ENCODE data around the gene NAB2. TPM values are rescaled to one million over a fixed set of nuclear protein-coding genes. Genes with fewer than 3 reads are reported as not detected.
"Not testable (repeated sequence)": the region's sequence is repeated elsewhere in the genome, so short reads cannot be mapped to it uniquely, and the experiment has no call there.

Gene NAB2, protein sequence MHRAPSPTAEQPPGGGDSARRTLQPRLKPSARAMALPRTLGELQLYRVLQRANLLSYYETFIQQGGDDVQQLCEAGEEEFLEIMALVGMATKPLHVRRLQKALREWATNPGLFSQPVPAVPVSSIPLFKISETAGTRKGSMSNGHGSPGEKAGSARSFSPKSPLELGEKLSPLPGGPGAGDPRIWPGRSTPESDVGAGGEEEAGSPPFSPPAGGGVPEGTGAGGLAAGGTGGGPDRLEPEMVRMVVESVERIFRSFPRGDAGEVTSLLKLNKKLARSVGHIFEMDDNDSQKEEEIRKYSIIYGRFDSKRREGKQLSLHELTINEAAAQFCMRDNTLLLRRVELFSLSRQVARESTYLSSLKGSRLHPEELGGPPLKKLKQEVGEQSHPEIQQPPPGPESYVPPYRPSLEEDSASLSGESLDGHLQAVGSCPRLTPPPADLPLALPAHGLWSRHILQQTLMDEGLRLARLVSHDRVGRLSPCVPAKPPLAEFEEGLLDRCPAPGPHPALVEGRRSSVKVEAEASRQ
- 10 to 100 TPM in 11 of 12 donors, not detected in 1; 22.3 to 59.0 (median 28.5) TPM for polyA plus RNA-seq (ENCODE audit: insufficient read length in 12 of 12)
- long read RNA-seq, donor 1, partial matches to known transcripts: 53 of 64 reads
- long read RNA-seq, donor 1, other reads (novel, unspliced or antisense): 7 of 64 reads
- long read RNA-seq, donor 2, transcript NAB2-201 (7 exons, 2,711 nt): major isoform, 5 of 11 reads
- long read RNA-seq, donor 2, partial matches to known transcripts: 5 of 11 reads
- long read RNA-seq, donor 2, other reads (novel, unspliced or antisense): 0 of 11 reads
- long read RNA-seq, donor 3, transcript NAB2-201 (7 exons, 2,711 nt): major isoform, 5 of 23 reads
- long read RNA-seq, donor 3, partial matches to known transcripts: 18 of 23 reads
- long read RNA-seq, donor 3, other reads (novel, unspliced or antisense): 0 of 23 reads
- long read RNA-seq, donor 4: 0 reads
- long read RNA-seq, donor 5: 0 reads
- long read RNA-seq, donor 6, partial matches to known transcripts: 0 of 2 reads
- long read RNA-seq, donor 6, other reads (novel, unspliced or antisense): 0 of 2 reads
- long read RNA-seq, donor 7, partial matches to known transcripts: 20 of 22 reads
- long read RNA-seq, donor 7, other reads (novel, unspliced or antisense): 0 of 22 reads
- long read RNA-seq, donor 8, partial matches to known transcripts: 12 of 17 reads
- long read RNA-seq, donor 8, other reads (novel, unspliced or antisense): 0 of 17 reads
- long read RNA-seq, donor 9, partial matches to known transcripts: 36 of 39 reads
- long read RNA-seq, donor 9, other reads (novel, unspliced or antisense): 0 of 39 reads
- long read RNA-seq, donor 10, transcript NAB2-201 (7 exons, 2,711 nt): major isoform, 7 of 12 reads
- long read RNA-seq, donor 10, partial matches to known transcripts: 5 of 12 reads
- long read RNA-seq, donor 10, other reads (novel, unspliced or antisense): 0 of 12 reads
- long read RNA-seq, donor 11, partial matches to known transcripts: 32 of 33 reads
- long read RNA-seq, donor 11, other reads (novel, unspliced or antisense): 0 of 33 reads

DNA sequence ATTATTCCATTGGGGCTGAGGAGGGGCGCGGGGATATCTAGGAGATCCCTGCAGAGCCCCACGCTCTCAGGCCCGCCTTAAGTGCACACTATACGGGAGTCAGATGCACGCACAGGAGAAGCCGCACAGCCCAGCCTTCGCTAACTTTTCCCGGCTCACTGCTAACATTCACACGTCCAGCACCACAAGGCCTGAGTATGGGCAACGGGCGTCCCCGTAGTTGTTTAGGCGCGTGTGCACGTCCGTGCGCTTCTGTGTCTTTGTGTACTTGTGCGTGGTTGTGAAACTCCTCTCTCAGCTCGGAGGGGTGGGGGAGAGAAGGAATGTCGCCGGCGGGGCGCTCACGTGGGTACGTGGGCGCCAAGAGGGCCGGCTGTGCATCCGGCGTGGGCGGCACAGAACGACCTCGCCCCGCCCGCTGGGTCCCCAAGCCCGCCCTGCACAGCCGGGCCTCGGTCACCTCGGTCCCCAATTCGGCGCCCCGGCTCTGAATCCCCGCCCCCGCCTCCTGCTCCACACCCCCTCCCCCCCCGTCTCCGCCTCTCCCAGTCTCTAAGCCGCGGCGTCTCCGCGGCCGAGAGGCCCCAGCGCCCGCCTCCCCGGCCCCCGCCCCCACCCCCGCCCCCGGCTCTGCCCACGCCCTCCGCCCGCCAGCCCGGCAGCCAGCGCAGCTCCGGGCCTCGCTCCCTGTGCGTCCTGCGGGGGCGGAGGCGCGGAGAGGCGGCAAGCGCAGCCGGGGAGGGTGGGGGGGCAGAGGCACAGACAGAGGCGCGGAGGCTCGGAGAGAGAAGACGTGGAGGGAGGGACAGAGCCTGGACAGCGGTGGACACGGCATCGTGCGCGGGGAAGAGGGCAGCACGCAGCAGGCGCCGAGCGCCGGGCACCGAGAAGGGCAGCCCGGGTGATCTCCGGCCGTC lies at the start of gene NAB2:
TSS of gene NAB2 (plus strand) at position 761 of the 917 bp plus-strand sequence. CDS start 158 bp downstream, outside the sequence.
- DNase-seq: peak; percentile 93

DNA sequence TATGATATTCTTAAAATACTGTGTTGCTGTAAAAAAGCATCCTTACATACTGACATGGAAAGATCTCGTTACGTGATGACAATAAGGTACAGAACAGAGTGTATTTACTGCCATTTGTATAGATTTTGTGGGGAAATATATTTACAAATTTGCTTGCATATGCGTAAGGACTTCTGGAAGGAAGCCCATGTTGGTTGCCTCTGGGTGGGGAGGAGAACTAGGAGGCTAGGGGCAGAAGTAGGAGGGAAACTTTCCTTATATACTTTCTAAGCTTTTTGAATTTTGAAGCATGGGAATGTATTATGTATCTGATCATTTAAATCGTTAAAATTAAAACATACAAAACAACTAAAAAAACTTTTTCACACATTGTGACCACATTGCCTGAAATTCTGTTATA lies 48.7 kb upstream of the NAB2 start:
- DNase-seq: no peak

DNA sequence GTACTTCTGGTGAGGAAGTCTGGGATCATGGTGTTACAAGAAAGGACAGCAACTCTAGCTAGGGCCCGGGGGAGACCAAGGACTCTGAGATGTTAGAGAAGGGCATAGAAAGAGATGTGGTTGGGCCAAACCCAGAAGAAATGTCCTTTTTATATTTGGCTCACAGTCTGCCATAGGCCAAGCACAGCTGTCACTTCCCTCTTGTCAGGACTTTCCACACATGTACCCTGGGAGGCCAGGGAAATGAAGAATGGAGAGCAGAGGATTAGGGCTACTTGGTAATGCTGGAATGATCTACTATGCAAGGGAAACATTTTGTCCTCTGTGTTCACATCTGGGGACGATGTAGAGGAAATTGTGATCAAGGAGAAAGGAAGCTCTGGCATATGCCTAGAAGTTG lies 48.2 kb upstream of the NAB2 start:
- DNase-seq: no peak

DNA sequence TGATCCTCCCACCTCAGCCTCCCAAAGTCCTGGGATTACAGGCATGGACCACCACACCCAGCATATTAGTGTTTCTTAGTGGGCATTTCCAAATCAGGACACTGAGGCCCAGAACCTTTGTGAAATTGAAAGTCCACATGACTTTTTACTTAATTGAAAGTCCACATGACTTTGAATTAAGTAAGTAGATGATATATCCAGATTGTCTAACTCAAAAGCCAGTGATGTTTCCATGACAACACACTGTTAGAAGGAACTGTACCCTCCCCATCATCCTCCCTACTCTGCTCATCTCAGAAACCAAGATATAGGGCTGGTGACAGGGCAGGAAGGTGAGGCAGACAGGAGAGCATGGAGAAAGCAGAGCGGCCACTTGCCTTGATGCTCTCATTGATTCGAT lies 46.2 kb upstream of the NAB2 start:
- no peak for DNase-seq

DNA sequence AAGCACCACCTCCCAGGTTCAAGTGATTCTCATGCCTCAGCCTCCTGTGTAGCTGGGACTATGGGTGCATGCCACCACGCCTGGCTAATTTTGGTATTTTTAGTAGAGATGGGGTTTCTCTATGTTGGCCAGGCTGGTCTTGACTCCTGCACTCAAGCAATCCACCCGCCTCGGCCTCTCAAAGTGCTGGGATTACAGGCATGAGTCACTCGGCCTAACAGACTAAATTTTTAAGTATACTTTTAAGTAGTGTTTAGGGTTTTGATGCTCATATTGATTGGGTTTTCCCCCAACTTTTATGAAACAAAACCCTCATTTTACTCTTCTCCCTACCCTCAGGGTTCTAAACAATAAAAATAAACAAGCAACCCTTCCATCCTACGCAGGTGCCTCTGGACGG lies 44.4 kb upstream of the NAB2 start:
- no peak for DNase-seq

DNA sequence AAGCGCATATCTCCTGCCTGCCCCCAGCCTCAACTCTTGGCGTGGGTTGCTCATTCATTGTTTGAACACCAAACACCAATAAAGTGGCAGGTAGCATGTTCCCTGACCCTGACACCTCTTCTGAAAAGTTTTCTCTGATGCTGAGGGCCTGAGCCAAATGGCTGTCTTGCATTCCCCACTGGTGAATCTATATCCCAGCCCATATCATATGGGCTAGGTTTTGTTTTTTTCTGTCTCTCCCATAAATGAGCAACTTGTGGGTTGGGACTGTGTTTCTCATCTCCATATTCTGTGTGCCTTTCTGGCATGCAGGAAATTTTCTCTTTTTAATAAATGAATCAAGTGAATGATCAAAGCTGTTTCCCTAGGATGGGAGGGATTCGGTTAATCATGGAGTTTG lies 44.0 kb upstream of the NAB2 start:
- no peak for DNase-seq

DNA sequence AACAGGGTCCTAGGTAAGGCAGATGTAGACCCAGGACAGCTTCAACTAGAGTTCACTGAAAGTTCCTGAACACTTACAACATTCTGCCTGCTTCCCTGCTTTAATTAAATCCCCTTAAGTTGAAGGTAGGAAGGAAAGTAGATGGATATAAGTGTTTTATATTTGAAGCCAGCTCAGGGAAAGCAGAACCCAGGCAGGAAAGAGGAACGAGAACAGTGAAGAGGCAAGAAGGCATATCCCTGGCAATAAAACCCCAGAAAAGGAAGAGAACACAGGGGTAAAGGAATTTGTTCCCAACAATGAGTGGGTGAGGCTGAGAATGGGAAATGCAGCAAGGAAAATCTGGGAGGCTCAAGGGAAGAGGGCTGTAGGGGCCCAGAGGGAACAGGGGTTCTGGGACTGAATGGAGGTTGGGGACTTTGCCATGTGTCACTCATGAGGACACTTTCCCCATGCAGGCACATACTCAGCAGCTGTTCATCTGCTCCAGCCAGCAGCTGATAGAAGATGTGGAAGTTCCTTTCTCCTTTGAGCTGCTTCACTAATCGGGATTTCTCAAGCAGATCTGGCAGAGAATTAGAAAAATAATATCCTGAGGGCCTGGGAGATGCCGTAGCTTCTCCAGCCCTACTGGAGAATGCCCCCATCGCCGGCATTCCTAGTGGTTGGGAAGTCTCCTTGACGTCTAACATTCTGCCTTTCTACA lies 42.7 kb upstream of the NAB2 start:
- no peak for DNase-seq

DNA sequence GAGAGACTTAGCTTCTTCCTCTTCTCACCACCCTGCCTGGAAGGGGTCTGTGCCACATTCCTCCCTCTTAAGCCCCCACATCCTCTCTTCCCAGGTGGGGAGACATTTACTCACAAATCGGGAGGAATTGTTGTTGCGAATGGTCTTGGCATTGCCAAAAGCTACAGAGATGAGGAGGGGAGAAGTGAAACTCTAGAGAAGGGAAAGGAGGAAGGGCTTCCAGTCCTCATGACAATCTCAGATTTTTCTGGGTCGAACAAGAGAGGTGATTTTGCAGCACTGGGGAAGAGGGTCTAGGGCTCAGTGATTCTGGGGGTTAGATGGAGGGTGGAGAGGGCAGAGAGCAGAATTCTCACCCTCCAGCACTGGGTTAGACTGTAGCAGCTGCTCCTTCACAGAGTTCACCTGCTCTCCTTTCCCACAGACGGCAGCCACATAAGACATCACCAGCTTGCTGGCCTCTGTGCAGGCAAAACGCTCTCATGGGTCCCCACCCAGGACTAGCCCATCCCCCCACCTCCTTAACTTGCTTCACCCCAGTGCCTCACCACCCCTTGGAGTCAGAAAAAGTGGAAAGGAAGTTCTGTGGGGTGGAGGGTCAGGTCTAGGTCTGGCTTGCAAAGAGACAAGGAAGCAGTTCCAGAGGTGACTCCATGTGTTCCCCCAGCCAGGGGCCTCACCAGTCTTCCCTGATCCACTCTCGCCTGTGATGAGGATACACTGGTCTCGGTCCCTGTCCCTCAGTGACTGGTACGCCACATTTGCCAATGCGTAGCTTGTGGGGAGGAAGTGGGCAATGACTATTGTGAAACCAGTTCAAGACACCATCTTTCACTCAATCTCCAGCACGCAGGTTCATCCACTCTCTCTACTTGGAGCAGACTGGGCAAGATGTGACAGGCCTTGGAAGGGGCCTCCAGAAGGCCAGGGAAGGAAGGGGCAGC lies 41.7 kb upstream of the NAB2 start:
- DNase-seq: no peak

DNA sequence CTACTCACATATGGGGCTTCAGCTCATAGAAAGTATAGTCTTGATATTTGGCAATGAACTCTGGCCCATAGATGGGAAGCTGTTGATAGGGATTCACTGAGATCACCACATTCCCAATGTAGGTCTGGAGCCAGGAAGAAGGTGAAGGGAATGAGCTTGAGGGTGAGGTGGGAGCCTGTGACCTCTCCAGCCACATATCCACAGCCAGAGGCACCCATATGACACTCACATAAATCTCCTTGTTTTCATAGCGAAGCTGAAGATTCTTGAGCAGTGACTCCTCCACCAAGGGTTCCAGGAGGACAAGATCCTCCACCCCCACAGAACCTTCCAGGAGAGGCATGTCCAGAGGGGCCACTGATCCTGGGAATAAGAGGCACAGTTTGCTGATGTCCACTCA lies 40.9 kb upstream of the NAB2 start:
- no peak for DNase-seq

DNA sequence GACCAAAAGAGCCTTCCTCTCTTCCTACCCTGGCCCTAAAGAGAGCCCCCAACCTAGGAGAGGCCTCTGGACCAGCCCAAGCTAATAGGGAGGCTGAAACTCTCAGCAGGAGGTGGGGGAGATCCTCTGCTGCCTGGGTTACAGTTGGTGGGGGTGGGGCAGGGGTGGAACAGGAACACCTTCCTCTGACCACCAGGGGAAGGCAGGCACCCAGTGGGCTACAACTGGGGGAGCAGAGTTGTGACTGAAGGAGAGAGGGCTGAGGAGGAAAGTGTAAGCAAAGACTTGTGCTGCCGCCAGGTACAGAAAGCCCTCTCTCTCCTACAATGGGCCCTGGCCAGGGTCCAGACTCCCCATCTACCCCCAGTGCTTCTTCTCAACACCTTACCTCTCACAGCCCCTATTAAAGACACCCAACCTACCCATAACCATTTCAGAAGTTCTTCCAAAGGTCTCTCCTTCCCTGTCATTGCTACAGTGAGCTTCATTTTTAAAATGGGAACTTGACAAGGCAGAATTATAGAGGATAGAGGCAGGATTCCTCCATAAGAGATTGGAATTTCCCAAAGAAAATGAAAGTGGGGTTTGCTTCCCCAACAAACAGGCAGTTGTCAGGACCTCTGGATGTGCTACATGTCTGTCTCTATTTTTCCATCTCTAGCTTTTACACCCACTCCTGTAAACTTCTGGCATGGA lies 40.3 kb upstream of the NAB2 start:
- DNase-seq: no peak

DNA sequence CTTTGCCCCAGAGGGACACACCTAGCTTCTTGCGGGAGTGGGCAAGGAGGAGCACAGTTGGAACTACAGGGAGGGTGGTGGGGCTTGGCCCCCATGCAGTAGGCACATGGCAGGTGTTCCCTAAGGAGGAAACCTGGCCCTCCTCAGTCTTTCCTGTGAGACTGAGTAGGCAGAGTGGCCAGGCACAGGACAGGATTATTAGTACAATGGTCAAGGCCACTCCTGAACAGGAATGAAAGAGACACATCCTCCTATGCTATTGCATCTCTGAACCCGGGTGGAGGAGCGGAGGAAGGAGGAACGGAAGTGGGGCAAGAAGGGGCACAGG lies 39.8 kb upstream of the NAB2 start:
- no peak for DNase-seq

DNA sequence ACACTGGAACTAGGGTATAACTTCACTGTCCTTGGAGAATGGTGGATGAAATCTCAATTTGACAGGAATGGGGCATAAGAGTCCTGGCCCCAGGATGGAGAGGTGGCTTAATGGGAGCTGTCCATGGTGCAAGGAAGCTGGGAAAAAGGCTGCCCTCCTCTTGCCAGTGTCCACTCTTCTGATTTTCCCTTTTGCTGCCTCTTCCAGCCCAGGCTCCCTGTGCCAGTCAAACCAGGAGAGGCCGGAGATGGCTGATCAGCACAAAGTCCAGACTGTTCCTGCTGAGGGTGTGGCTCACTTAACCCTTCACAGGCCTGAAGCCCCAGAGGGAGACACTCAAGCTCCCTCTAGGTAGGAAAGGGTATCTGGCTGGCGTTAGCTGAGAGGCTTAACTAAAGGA lies 39.0 kb upstream of the NAB2 start, which contains the start of gene MYO1A:
TSS of gene MYO1A (minus strand) at position 240 of the 400 bp plus-strand sequence. CDS start 1,806 bp downstream, outside the sequence.
- no peak for DNase-seq

DNA sequence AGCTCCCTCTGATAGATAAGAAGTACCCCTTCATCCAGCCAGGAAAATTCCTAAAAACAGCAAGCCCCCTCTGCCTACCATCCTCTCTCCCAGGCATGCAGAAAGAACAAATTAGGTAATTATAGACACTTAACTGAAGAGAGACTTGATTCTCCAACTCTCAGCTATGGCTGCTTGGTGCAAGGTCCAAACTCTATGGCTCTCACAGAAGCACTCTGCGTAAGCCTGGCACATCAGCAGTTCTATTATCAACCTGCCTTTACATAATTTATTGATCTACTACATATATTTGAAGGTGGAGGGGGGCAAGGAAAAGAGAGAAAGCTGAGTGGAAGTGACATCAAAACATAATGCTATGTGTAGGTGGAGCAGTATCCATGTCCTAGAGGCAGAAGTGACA lies 37.9 kb upstream of the NAB2 start:
- DNase-seq: no peak

DNA sequence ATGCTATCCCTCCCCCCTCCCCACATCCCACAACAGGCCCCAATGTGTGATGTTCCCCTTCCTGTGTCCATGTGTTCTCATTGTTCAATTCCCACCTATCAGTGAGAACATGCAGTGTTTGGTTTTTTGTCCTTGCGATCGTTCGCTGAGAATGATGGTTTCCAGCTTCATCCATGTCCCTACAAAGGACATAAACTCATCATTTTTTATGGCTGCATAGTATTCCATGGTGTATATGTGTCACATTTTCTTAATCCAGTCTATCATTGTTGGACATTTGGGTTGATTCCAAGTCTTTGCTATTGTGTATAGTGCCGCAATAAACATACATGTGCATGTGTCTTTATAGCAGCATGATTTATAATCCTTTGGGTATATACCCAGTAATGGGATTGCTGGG lies 35.8 kb upstream of the NAB2 start:
- DNase-seq: not testable (repeated sequence)

DNA sequence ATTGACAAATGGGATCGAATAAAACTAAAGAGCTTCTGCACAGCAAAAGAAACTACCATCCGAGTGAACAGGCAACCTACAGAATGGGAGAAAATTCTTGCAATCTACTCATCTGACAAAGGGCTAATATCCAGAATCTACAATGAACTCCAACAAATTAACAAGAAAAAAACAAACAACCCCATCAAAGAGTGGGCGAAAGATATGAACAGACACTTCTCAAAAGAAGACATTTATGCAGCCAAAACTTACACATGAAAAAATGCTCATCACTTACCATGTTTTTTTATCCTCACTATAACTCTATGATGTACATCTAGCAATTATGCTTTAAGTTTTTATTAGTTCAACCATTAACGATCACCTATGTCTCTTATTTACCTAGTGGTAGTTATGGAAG lies 35.0 kb upstream of the NAB2 start:
- not testable (repeated sequence) for DNase-seq

DNA sequence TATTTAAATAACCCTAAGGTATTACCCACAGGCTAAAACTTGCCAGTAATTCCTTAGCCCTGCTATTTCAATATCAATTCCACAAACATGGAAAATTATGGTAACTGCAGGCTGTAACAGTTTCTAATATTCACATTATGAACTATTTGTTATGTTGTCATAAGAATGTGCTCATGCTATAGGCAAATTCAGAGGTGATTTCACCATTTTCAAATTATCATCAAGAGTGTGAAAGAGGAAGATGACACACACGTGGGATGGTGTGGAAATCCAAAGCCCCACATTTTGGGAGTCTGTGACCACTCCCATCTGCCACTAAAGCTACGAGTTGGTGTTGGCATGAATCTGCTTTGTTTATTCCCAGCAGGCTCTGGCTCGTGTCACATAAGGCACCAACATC lies 33.1 kb upstream of the NAB2 start:
- DNase-seq: no peak

DNA sequence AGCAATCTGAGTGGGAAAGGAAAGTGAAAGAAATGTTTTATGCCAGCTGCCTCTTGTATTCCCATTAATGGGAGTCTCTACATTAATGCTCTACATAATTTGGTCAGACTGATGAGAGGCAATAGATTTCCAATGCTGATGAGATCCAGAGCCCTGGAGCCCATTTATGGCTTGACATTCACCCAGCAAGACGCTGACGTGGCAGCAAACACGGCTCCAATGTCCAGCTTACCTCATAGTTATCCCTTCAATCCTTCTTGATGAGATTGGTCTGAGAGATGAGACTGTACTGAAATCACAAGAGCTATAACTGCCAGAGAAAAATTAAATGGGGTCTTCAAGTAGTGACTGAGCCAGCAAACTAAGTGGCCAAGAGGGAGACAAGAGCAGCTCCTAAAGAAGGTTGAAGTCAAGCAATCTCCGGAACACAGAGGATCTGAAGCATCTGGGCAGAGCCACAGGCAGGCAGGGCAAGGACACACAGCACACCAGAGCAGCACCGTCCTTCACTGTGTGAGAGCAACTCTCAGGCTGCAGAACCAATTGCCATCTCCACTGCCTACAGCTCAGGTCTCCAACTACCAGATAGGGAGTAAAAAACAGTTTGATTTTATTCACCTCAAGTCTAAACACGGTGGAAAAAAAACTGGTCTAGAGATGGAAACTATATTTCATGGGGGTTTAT lies 31.7 kb upstream of the NAB2 start:
- no peak for DNase-seq

All from muscle of arm (tissue), 14 donors.